ENCODE results near the gene ATF1. TPM values are rescaled to one million over a fixed set of nuclear protein-coding genes. Genes with fewer than 3 reads are reported as not detected.

Gene ATF1
- total RNA-seq (ENCODE audit: low replicate concordance) = 18.4 and 24.8 TPM in 2 replicates

- H3K27me3 Mint-ChIP-seq (ENCODE audit: insufficient read depth, low read depth) = no peaks in the 10 kb centered on the region
- H3K4me1 ChIP-seq = peaks cover 7% of the 10 kb centered on the region
- peaks cover 17% of the 10 kb centered on the region for H3K4me1 Mint-ChIP-seq
- H3K4me3 Mint-ChIP-seq = peak within 1 kb of the TSS; percentile 97
- peak within 1 kb of the TSS; percentile 93 for H3K27ac ChIP-seq
- H3K4me2 ChIP-seq = peak within 1 kb of the TSS; percentile 89
- no peaks in the 10 kb centered on the region for H3K9me3 ChIP-seq (ENCODE audit: low read depth)
- no peaks in the 10 kb centered on the region for H3K36me3 ChIP-seq
- TF ChIP-seq CTCF (IDR thresholded peaks at IDR 0.05) = no peak
- TF ChIP-seq EZH2phosphoT487 (IDR thresholded peaks at IDR 0.05) = no peak
- TF ChIP-seq EZH2 (IDR thresholded peaks at IDR 0.05) = no peak
- H3K27me3 ChIP-seq = no peaks in the 10 kb centered on the region
- DNase-seq (ENCODE audit: low spot score) = peak; percentile 96
- peaks cover 3% of the 10 kb centered on the region for H3K9me3 Mint-ChIP-seq
- H3K79me2 ChIP-seq (ENCODE audit: low read depth) = peaks cover 52% of the 10 kb centered on the region
- H2AFZ ChIP-seq (replicated peaks) = peak within 1 kb of the TSS; percentile 96
- peaks cover 10% of the 10 kb centered on the region for H3K36me3 Mint-ChIP-seq
- H3F3A ChIP-seq (ENCODE audit: low read depth) = peaks cover 26% of the 10 kb centered on the region
- H3K27ac Mint-ChIP-seq = peak within 1 kb of the TSS; percentile 94
- H3K4me3 ChIP-seq = peak within 1 kb of the TSS; percentile 77
- H4K20me1 ChIP-seq (ENCODE audit: low read depth) = peaks cover 7% of the 10 kb centered on the region
- H3K9ac ChIP-seq = peak within 1 kb of the TSS; percentile 54
These were observed at the start of gene ATF1 for GRCh38 chr12:50763639-50764285. Gene ATF1, plus strand, starts transcription at chr12:50764101. Its CDS starts 16,045 bp downstream, at chr12:50780146.

GRCh38 chr12:50715174-50715573 is 48.7 kb upstream of the ATF1 start:
- no peak overlapping the region for H3K4me3 ChIP-seq
- DNase-seq (ENCODE audit: low spot score) = no peak
- no peak overlapping the region for H3K4me3 Mint-ChIP-seq
- no peaks in the 10 kb centered on the region for H3F3A ChIP-seq (ENCODE audit: low read depth)
- H3K27ac ChIP-seq = no peak overlapping the region
- no peaks in the 10 kb centered on the region for H3K79me2 ChIP-seq (ENCODE audit: low read depth)
- H3K27me3 Mint-ChIP-seq (ENCODE audit: insufficient read depth, low read depth) = peaks cover 2% of the 10 kb centered on the region
- H3K9ac ChIP-seq = no peak overlapping the region
- no peaks in the 10 kb centered on the region for H3K4me1 ChIP-seq
- TF ChIP-seq EZH2phosphoT487 (IDR thresholded peaks at IDR 0.05) (no peak), EZH2 (IDR thresholded peaks at IDR 0.05) (no peak), CTCF (IDR thresholded peaks at IDR 0.05) (no peak)
- no peaks in the 10 kb centered on the region for H3K9me3 Mint-ChIP-seq
- H3K4me1 Mint-ChIP-seq = no peaks in the 10 kb centered on the region
- peaks cover 3% of the 10 kb centered on the region for H3K36me3 ChIP-seq
- no peak overlapping the region for H2AFZ ChIP-seq (replicated peaks)
- no peak overlapping the region for H3K4me2 ChIP-seq
- no peaks in the 10 kb centered on the region for H3K9me3 ChIP-seq (ENCODE audit: low read depth)
- no peak overlapping the region for H3K27ac Mint-ChIP-seq
- peaks cover 4% of the 10 kb centered on the region for H3K36me3 Mint-ChIP-seq
- H3K27me3 ChIP-seq = no peaks in the 10 kb centered on the region
- no peaks in the 10 kb centered on the region for H4K20me1 ChIP-seq (ENCODE audit: low read depth)

GRCh38 chr12:50718760-50719159 is 45.1 kb upstream of the ATF1 start:
- Histone ChIP-seq H3K9ac (no peak overlapping the region), H3K79me2 (ENCODE audit: low read depth) (no peaks in the 10 kb centered on the region), H3K4me1 (no peaks in the 10 kb centered on the region), H3F3A (ENCODE audit: low read depth) (no peaks in the 10 kb centered on the region), H3K27ac (no peak overlapping the region), H3K9me3 (ENCODE audit: low read depth) (no peaks in the 10 kb centered on the region), H4K20me1 (ENCODE audit: low read depth) (no peaks in the 10 kb centered on the region), H3K4me3 (no peak overlapping the region), H3K27me3 (no peaks in the 10 kb centered on the region), H2AFZ (replicated peaks) (no peak overlapping the region), H3K36me3 (peaks cover 3% of the 10 kb centered on the region), H3K4me2 (no peak overlapping the region)
- Mint-ChIP-seq H3K4me1 (no peaks in the 10 kb centered on the region), H3K36me3 (peaks cover 6% of the 10 kb centered on the region), H3K4me3 (no peak overlapping the region), H3K9me3 (no peaks in the 10 kb centered on the region), H3K27me3 (ENCODE audit: insufficient read depth, low read depth) (peaks cover 2% of the 10 kb centered on the region), H3K27ac (no peak overlapping the region)
- TF ChIP-seq EZH2phosphoT487 (IDR thresholded peaks at IDR 0.05) = no peak
- TF ChIP-seq CTCF (IDR thresholded peaks at IDR 0.05) = no peak
- TF ChIP-seq EZH2 (IDR thresholded peaks at IDR 0.05) = no peak
- no peak for DNase-seq (ENCODE audit: low spot score)

Data from neural progenitor cell (in vitro differentiated cells).